ENCODE measurements around the gene RETREG2.

Gene RETREG2

DNA sequence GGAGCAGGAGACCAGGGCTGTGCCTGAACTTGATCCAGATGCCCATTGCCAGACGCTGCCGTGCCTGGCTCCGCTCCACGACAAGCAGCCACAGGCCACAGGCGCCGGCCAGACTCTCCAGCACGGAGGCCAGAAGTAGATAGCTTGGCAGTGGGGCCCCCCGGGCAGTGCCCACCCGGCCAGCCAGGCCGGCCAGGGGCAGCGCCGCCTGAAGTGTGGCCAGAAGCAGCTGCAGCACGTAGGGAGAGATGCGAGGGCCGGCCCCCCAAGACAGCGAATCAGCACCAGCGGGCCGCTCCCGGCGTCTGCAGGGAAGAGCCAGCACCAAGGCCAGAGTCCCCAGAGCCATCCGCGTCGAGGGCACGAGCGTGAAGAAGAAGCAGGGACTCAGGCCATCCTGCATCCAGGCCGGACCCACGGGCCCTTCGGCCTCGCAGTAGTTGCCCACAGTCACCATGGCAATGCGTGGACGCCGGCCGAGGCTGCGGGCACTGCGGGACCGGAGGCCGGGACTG lies 40.2 kb downstream of the RETREG2 start:
- no peak for FAIRE-seq

DNA sequence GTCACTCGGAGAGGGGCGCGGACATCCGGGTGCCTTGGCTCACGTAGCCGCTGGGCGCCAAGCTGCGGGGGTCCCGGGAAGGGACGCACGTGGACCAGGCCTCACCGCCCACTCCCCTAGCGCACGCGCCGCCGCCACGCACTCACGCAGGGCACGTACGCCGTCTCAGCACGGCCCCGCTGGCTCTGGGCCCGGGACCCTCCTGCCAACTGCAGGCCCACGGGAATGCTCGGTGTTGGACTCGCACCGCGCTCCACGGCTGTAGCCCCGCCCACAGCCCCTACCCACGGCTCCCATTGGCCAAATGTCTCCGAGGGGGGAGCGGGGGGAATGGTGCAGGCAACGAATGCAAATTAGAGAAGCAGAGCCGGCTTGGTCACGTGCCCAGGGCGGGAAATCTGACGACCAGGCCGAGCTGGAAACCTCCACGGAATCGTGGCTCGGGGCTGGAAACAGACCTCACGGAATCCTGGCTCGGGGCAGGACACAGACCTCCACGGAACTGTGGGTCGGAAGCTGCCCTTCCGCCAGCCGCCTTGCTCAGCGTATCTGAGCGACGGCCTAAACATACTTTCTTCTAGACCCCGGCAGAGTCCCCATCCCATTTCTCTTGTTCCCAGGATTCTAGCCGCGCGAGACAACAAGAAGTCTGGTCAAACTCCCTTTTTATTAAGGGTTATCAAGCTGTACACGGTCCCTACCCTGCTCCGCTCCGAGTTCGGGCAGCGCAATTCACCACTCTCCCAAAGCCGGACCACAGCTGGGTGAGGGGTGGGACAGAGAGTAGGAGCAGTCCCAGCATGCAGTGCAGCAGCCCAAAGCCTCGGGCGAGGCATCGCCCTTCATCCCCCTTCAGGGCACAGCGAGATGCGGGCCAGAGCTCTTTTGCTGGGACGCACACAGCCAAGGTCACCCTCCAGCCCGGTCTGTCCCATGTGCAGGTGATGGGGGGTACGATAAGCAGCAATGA lies 40.9 kb downstream of the RETREG2 start, which contains the start of gene ABCB6:
TSS of gene ABCB6 (minus strand) at position 227 of the 970 bp plus-strand sequence. CDS start 285 bp downstream, outside the sequence.
- no peak for FAIRE-seq

DNA sequence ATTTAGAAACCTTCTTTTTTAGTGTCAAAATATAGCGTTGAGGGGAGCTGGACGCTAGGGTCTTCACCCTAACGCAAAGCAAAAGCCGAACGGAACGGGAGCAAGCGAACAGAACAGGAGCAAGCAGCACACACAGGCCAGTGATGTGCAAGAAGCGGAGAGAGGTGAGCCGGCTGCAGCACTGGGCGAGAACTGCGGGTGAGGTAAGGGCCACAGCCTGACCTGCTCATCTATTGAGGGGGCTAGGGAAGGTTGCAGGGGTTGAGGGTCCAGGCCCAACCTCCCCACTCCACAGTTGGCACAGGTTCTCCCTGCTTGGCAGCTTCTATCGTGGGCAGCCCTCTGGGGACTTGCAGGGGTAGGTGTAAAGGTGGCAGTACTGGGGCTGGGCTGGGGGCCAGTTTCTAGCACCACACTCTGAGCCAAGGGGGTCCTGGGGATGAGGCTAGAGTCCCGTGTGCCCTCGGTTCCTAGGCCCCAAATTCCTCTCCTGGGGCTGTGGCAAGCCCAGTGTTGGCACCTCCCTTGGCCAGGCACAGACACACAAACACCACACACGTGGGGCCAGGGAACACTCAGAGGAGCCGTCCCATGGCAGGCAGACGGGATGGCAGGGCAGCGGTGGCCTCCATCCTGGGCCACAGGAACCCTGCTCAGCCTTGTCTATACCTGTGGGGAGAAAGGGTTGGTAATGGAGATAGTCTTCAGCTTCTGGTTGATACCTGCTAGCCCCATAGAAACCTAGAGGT lies 41.9 kb downstream of the RETREG2 start:
- FAIRE-seq = no peak

DNA sequence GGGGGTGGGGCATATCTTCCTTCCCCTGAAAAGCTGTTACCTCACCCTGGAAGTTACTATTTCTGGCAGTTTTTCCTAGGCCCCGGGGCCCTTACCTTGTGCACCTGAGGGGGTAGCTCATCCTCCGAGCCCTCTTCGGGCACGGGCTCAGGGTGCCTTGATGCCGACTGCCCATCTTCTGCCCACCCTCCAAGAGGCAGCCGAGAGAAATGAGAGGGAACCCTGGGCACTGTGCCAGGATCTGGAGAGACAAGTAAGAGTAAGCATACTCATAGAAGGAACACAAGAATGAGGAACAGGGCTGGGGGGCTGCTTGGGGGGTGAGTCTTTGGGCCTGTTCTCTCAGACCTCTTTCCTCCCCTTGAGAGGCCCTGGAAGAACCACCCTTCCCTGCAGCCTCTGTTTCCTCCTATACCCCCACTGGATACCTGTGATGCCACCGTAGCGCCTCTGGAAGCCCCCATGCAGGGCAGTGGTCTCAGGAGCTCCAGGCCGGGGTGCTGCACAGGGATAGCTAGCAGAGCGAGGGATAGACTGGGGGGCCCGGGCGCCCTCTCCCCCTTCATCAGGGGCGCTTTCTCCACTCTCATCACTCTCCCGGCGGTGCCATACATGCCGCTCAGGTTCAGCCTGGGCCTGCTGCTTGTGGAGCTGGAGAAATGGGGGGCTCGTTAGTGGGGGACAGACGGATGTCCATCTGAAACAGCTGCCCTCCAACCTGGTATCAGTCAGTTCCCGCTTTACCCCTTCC lies 42.8 kb downstream of the RETREG2 start:
- no peak for FAIRE-seq

DNA sequence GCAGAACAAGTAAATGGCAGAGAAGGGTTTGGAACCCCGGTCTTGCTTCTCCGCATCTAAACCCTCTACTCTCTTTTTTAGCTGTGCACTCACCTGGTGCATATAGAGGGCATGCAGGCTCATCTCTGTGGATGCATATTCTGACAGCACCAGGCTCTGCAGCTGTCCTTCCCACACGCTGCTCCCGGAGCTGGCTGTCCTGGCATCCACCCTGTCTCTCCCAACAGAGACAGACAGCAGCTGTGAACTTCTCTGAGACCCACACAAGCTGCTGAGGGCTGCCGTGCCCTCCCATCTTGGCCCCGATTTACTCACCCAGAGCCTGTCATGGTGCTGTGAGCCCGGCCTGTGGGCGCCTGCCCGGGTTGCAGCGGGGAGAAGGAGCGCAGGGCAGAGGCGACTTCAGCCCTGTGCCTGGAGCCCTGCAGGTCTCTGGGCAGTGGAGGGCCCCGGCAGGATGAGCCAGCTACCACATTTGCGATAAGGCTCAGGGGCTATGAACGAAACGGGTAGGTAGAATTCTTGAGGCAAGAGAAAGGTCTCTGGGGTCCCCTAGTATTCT lies 44.0 kb downstream of the RETREG2 start:
- FAIRE-seq = no peak

DNA sequence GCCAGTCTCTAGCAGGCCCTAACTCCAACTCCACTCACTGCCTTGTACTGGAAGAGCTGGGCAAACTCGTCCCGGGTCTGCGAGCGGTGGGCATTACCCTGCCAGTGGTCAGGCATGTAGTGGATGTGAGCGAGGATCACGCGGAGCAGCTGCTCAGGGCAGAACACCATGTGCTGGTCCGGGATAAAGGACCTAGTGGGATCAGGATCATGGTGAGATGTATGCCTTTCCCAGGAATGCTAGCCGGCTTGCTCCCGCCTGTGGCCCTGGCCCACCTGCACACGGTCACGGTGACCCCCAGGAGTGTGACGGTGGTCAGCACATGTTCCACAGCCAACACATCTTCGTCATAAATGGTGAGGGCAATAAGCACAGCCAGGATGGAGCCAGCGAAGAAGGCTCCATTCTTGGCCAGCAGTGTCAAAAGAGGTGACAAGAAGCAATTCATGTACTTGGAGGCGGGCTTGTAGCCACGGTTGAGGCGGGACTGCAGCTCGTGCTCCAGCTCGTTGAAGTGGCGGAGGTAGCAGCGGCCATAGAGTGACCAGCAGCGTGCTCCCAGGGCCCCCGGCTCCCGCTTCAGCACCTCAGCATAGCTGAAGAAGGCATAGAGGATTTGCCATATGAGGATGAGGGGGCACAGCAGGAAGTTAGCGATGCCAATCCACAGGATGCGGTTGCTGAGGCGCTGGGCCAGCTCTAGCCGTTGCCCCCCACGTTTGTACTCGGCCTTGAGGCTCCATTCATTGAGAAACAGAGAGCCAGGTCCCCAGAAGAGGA lies 45.9 kb downstream of the RETREG2 start:
- no peak for FAIRE-seq

DNA sequence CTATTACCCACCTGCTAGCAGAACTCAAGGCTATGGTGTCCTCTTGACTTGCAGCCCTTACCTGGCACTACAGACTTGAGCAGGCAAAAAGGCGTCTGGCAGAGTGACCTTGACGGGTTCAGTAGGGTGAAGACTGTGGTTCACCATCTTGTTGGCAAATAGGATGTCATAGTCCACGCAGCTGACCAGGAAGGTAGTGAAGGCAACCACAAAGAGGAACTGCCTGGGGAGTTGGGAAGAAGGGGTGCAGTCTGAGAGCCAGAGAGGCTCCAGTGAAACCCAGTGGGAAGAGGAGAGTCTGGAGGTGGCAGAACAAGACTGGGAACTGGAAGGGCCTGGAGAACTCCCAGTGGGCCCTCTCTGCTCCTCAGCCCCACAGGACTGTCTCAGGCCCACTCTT lies 47.3 kb downstream of the RETREG2 start:
- no peak for FAIRE-seq

DNA sequence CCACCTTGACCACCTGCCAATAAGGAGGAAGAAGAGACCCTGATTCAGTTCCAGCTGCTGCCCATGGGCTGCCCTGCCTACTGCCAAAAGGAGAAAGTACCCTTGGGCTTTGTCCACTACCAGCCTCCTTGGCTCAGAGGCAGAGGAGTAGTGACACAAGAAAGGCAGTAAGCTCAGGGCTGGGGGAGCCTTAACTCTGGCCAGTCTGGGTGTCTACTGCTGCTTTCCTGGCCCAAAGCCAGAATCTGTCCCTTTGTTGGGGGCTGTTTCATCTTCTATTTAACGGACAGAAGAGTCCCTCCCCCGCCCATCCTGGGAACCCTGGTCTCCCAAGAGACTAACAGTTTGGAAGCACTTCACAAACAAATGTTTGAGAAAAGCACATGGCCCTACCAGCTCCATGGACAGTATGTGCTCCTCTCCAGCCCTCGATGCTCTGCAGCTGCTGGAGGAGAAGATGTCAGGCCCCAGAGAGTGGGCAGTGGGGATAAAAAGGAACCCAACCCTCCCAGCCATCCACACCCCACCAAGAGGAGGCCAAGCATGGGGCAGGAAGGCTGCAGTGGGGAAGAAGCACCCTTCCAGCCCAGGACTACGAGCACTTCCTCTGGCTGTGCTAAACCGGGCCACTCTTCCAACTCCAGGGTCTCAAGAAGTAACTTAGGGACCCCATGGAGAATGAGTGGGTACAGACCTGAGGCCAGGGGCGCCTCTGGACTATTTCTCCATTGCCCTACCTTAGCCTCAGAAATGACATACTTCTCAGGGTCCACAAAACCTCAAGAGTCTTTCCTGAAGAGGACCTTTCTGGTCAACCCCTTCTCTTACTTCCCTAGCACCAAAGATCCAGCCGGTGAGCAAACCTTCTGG lies 50.2 kb downstream of the RETREG2 start:
- FAIRE-seq = no peak

DNA sequence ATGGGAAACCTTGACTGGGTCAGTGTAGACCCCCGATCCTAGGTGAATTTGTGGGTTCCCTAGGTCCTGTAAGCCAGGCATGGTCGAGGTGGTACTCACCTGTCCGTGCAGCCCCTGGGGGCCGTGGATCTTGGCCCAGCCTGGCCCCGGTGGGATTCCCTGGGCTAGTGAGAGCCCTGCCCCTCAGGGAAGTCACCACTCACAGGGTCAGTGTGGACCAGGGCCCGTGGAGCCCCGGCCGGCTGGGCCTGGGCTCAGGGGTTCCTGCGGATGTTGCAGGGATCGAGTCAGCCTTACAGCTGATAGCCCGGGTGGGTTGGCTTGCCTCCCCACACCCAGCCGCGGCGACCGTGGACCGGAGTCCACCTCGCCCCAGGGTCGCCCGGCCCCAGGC lies 50.8 kb downstream of the RETREG2 start:
- no peak for FAIRE-seq

DNA sequence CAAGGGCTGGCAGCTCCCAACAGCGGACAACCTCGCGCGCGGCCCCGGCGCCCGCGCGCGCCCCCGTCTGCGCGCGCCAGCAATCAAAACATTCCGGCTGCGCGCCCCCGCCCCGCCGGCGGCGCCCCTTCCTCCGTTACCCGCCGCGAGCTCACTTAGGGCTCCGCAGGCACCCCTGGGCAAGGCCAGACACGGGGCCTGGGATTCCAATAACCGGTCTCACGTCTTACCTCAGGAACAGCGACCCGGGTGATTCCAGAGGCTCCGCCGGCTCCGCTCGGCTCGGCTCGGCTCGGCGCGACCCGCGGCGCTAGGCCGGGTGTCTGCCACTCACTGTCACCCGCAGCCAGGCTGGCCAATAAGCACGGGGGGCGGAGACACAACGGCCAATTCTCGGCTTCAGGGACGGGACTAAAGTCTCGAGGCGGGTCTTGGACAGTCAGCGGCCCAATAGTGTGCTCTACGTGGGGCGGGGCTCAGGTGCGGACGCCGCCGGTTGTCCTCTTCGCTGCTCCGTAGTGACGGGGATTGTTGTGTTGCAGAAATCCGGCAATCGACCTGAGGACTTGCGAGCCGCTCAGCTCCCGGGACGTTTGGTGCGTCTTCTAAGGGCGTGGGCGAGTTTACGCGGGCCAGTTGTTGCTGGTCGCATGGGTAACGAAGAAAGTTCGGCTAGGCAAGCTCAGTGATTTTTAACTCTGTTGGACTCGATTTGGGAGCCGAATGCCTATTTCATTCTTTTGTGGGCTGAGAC lies 51.4 kb downstream of the RETREG2 start, which contains the start of the genes ANKZF1 and ATG9A:
TSS of gene ANKZF1 (plus strand) at position 502 of the 754 bp plus-strand sequence. CDS start 452 bp downstream, outside the sequence.
TSS of gene ATG9A (minus strand) at position 332 of the 754 bp plus-strand sequence. CDS start 1,612 bp downstream, outside the sequence.
- peak; percentile 65 for FAIRE-seq

DNA sequence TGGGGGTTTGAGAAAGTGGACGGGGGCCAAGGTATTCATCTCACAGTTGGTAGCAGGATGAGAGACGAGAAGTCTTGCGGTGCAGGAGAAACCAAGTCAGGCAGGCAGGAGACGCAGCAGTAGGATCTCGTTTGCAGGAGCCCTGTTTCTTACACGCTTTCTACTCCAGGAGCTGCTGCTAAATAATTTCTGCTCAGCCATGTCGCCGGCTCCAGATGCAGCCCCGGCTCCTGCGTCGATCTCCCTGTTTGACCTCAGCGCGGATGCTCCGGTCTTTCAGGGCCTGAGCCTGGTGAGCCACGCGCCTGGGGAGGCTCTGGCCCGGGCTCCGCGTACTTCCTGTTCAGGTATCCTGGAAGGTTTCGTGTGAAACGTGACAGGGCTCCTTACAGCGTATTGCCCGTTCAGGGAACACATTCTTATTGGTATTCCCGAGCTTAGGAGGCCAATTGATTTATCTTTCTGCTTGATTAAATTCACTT lies 52.0 kb downstream of the RETREG2 start:
- FAIRE-seq = no peak

DNA sequence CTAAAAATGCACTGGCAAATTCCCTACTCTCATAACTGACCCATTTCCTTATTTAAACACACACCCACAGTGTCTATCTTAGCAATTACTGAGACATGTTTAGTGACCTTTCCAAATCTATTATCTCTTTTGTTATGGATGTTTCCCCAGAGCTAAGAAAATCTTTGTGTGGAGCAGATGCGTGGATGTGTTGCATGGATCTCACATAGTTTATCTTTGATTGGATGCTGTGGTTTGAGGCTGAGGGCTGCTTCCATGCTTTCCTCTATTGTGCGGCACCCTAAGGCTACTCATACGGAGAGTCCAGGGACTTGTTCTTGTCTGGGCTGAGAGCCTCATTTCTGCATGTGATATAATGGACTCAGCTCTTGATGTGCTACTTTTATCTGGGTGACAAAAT lies 56.3 kb downstream of the RETREG2 start:
- FAIRE-seq = no peak

All from colon (tissue), 2 donors.